ENCODE results near the gene CDH16. TPM values are rescaled to one million over a fixed set of nuclear protein-coding genes. Genes with fewer than 3 reads are reported as not detected.
A peak's percentile ranks its signal among the peaks of the same experiment; 100 is the strongest.

The CDH16 gene
- total and polyA plus RNA-seq, 2 donors from 2014 or later, result 1,180 to 1,188 TPM

DNA sequence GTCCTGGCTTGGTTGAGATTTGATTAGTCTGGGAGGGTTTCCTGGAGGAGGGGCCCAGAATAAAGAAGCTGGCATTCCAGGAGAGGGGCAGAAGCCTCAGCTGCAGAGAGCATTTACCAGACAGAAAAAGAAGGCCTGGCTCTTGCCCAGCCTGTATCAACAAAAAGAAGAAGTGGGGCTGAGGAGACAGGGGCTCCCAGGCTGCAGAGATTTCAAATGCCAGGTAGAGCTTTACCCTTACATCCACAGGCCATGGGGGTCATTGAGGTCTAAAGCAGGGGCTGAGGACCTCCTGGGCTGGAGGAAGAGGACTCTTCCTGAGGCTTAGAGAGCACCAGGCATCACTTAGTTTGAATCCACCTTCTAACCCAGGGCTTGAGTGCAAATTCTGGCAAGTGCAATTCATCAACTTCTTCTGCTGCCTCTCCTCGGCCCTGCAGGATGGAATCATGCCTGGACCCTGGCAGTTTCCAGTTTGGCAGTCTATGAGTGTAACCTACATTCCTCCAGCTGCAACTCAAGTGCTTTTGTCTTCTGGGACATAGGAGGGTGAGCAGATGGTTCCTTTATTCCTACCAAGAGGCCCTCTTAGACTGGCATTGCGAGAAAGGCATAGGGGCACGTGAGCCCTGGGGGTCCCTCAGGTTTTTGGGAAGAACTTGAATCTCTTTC is 59.2 kb downstream of the CDH16 start:
- H3K9me3 ChIP-seq (ENCODE audit: control insufficient read depth in 2 of 3, insufficient read depth in 1 of 3, low read length in 3 of 3), result no peaks in the 10 kb centered on the region
- no peak overlapping the region for H3K9ac ChIP-seq (ENCODE audit: low read length in 3 of 3)
- H3K4me3 ChIP-seq (ENCODE audit: low read length in 3 of 3), result no peak overlapping the region
- no peaks in the 10 kb centered on the region for H3K36me3 ChIP-seq (ENCODE audit: control insufficient read depth in 2 of 3, insufficient read depth in 3 of 3, low read length in 3 of 3)
- H3K4me1 ChIP-seq (ENCODE audit: control insufficient read depth in 2 of 3, insufficient read depth in 2 of 3, low read depth in 1 of 3, low read length in 3 of 3), result no peaks in the 10 kb centered on the region
- no peak overlapping the region for H3K27ac ChIP-seq (ENCODE audit: low read depth in 2 of 2, low read length in 2 of 2)
- DNase-seq (peak in 1 of 5 donors; percentile 6), FAIRE-seq (no peak)
- no peaks in the 10 kb centered on the region for H3K27me3 ChIP-seq (ENCODE audit: control insufficient read depth, insufficient read depth, low read length)
- intact Hi-C loops (cut with DNase I), result loop anchor here (10.0 kb wide), 1 partner anchor 135 kb away; no protein-coding TSS in a partner anchor
- TF ChIP-seq, protein P1, sequence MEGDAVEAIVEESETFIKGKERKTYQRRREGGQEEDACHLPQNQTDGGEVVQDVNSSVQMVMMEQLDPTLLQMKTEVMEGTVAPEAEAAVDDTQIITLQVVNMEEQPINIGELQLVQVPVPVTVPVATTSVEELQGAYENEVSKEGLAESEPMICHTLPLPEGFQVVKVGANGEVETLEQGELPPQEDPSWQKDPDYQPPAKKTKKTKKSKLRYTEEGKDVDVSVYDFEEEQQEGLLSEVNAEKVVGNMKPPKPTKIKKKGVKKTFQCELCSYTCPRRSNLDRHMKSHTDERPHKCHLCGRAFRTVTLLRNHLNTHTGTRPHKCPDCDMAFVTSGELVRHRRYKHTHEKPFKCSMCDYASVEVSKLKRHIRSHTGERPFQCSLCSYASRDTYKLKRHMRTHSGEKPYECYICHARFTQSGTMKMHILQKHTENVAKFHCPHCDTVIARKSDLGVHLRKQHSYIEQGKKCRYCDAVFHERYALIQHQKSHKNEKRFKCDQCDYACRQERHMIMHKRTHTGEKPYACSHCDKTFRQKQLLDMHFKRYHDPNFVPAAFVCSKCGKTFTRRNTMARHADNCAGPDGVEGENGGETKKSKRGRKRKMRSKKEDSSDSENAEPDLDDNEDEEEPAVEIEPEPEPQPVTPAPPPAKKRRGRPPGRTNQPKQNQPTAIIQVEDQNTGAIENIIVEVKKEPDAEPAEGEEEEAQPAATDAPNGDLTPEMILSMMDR (IDR thresholded peaks at IDR 0.05; ENCODE audit: borderline replicate concordance, extremely low read depth, insufficient read depth), result no peak

DNA sequence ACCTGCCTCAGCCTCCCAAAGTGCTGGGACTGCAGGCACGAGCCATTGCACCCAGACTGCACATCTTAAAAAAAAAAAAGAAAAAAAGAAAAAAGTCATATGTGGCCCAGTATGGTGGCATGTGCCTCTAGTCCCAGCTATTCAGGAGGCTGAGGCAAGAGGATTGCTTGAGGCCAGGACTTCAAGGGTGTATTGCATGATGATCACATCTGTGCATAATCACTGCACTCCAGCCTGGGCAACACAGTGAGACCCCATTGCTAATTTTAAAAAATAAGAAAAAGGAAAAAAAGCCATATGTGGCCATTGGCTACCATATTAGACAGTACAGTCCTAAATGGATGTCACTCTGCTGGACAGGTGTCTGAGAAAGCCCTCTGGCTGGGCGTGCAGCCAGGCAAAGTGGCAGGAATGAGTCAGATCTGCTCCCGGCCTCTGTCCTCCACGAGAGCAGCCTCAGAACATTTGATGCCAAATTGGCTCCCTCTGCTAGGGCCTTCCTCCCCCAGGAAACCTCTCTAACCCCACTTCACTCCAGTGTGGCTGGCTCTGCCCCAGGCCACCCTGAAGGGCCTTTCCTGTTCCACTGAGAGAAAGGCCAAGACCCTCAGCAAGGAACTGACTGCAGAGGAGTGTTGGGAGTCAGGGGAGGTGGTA is 59.8 kb downstream of the CDH16 start:
- TF ChIP-seq, protein P1 (IDR thresholded peaks at IDR 0.05; ENCODE audit: borderline replicate concordance, extremely low read depth, insufficient read depth), result no peak
- no peak for FAIRE-seq
- no peaks in the 10 kb centered on the region for H3K9me3 ChIP-seq (ENCODE audit: control insufficient read depth in 2 of 3, insufficient read depth in 1 of 3, low read length in 3 of 3)
- no peak overlapping the region for H3K9ac ChIP-seq (ENCODE audit: low read length in 3 of 3)
- intact Hi-C loops (cut with DNase I), result no loop called here
- H3K27me3 ChIP-seq (ENCODE audit: control insufficient read depth, insufficient read depth, low read length), result no peaks in the 10 kb centered on the region
- no peak overlapping the region for H3K27ac ChIP-seq (ENCODE audit: low read depth in 2 of 2, low read length in 2 of 2)
- DNase-seq, result peak in 1 of 5 donors; percentile 3
- no peaks in the 10 kb centered on the region for H3K4me1 ChIP-seq (ENCODE audit: control insufficient read depth in 2 of 3, insufficient read depth in 2 of 3, low read depth in 1 of 3, low read length in 3 of 3)
- H3K36me3 ChIP-seq (ENCODE audit: control insufficient read depth in 2 of 3, insufficient read depth in 3 of 3, low read length in 3 of 3), result no peaks in the 10 kb centered on the region
- H3K4me3 ChIP-seq (ENCODE audit: low read length in 3 of 3), result no peak overlapping the region

Other genes starting within 250 kb of the CDH16 start
- 82.2 TPM for gene CMTM4, start 222.1 kb downstream of the CDH16 start, total RNA-seq
- 43.2 TPM for gene CMTM4, start 222.1 kb downstream of the CDH16 start, polyA plus RNA-seq (ENCODE audit: insufficient read depth, low read depth, low replicate concordance)
- gene DYNC1LI2, start 167.3 kb downstream of the CDH16 start, total RNA-seq, result 119 TPM
- gene DYNC1LI2, start 167.3 kb downstream of the CDH16 start, polyA plus RNA-seq (ENCODE audit: insufficient read depth, low read depth, low replicate concordance), result 32.0 TPM
- 0.19 TPM for gene TERB1, start 117.3 kb downstream of the CDH16 start, total RNA-seq
- gene TERB1, start 117.3 kb downstream of the CDH16 start, polyA plus RNA-seq (ENCODE audit: insufficient read depth, low read depth, low replicate concordance), result not detected
- 45.6 TPM for gene NAE1, start 87.9 kb downstream of the CDH16 start, total RNA-seq
- gene NAE1, start 87.9 kb downstream of the CDH16 start, polyA plus RNA-seq (ENCODE audit: insufficient read depth, low read depth, low replicate concordance), result 37.5 TPM
- not detected for gene CA7, start 74.5 kb downstream of the CDH16 start, total RNA-seq
- not detected for gene CA7, start 74.5 kb downstream of the CDH16 start, polyA plus RNA-seq (ENCODE audit: insufficient read depth, low read depth, low replicate concordance)
- gene PDP2, start 38.4 kb downstream of the CDH16 start, total RNA-seq, result 9.2 TPM
- gene PDP2, start 38.4 kb downstream of the CDH16 start, polyA plus RNA-seq (ENCODE audit: insufficient read depth, low read depth, low replicate concordance), result 5.1 TPM
- gene RRAD, start 6.7 kb upstream of the CDH16 start, total RNA-seq, result 90.9 TPM
- 14.3 TPM for gene RRAD, start 6.7 kb upstream of the CDH16 start, polyA plus RNA-seq (ENCODE audit: insufficient read depth, low read depth, low replicate concordance)
- 71.2 TPM for gene CIAO2B, start 15.5 kb upstream of the CDH16 start, total RNA-seq
- 284 TPM for gene CIAO2B, start 15.5 kb upstream of the CDH16 start, polyA plus RNA-seq (ENCODE audit: insufficient read depth, low read depth, low replicate concordance)
- gene CES2, start 16.6 kb upstream of the CDH16 start, total RNA-seq, result 72.1 TPM
- 76.9 TPM for gene CES2, start 16.6 kb upstream of the CDH16 start, polyA plus RNA-seq (ENCODE audit: insufficient read depth, low read depth, low replicate concordance)
- gene CES3, start 42.4 kb upstream of the CDH16 start, total RNA-seq, result 2.1 TPM
- 7.8 TPM for gene CES3, start 42.4 kb upstream of the CDH16 start, polyA plus RNA-seq (ENCODE audit: insufficient read depth, low read depth, low replicate concordance)
- gene CES4A, start 69.7 kb upstream of the CDH16 start, total RNA-seq, result 31.7 TPM
- gene CES4A, start 69.7 kb upstream of the CDH16 start, polyA plus RNA-seq (ENCODE audit: insufficient read depth, low read depth, low replicate concordance), result 14.9 TPM
- gene CBFB, start 110.3 kb upstream of the CDH16 start, total RNA-seq, result 57.3 TPM
- 9.7 TPM for gene CBFB, start 110.3 kb upstream of the CDH16 start, polyA plus RNA-seq (ENCODE audit: insufficient read depth, low read depth, low replicate concordance)
- gene PHAF1, start 191.1 kb upstream of the CDH16 start, total RNA-seq, result 16.9 TPM
- gene PHAF1, start 191.1 kb upstream of the CDH16 start, polyA plus RNA-seq (ENCODE audit: insufficient read depth, low read depth, low replicate concordance), result 14.3 TPM
- gene B3GNT9, start 232.1 kb upstream of the CDH16 start, total RNA-seq, result 16.7 TPM
- gene B3GNT9, start 232.1 kb upstream of the CDH16 start, polyA plus RNA-seq (ENCODE audit: insufficient read depth, low read depth, low replicate concordance), result 12.1 TPM
- 27.1 TPM for gene TRADD, start 241.0 kb upstream of the CDH16 start, total RNA-seq
- gene TRADD, start 241.0 kb upstream of the CDH16 start, polyA plus RNA-seq (ENCODE audit: insufficient read depth, low read depth, low replicate concordance), result 30.2 TPM
- gene FBXL8, start 241.1 kb upstream of the CDH16 start, total RNA-seq, result 19.8 TPM
- gene FBXL8, start 241.1 kb upstream of the CDH16 start, polyA plus RNA-seq (ENCODE audit: insufficient read depth, low read depth, low replicate concordance), result 9.5 TPM
- 37.9 TPM for gene HSF4, start 245.9 kb upstream of the CDH16 start, total RNA-seq
- gene HSF4, start 245.9 kb upstream of the CDH16 start, polyA plus RNA-seq (ENCODE audit: insufficient read depth, low read depth, low replicate concordance), result 26.7 TPM